Mucosa of stomach (tissue), 1 donor: ENCODE results near the gene HOXC10.

Source experiments
- H3K27me3 ChIP-seq: one replicate; pipeline ENCODE4 v1.7.0; 2013; ENCODE audit warnings: mild to moderate bottlenecking, low read length; ENCODE audit not compliant: control insufficient read depth, insufficient read depth
- H3K36me3 ChIP-seq: one replicate; pipeline ENCODE4 v1.7.0; 2013; ENCODE audit warnings: low read length; ENCODE audit not compliant: control insufficient read depth, insufficient read depth
- H3K4me1 ChIP-seq: one replicate; pipeline ENCODE4 v1.7.0; 2013; ENCODE audit warnings: mild to moderate bottlenecking, low read length; ENCODE audit not compliant: control insufficient read depth, insufficient read depth
- H3K4me3 ChIP-seq: one replicate; pipeline ENCODE4 v1.7.0; 2013; ENCODE audit warnings: low read length
- H3K9ac ChIP-seq: one replicate; pipeline ENCODE4 v1.7.0; 2013; ENCODE audit warnings: mild to moderate bottlenecking, low read length, moderate library complexity
- H3K9me3 ChIP-seq: one replicate; pipeline ENCODE4 v1.7.0; 2013; ENCODE audit warnings: mild to moderate bottlenecking, low read length, moderate library complexity; ENCODE audit not compliant: control insufficient read depth
- donor health status: Pancreatic carcinoma.

Gene HOXC10

DNA sequence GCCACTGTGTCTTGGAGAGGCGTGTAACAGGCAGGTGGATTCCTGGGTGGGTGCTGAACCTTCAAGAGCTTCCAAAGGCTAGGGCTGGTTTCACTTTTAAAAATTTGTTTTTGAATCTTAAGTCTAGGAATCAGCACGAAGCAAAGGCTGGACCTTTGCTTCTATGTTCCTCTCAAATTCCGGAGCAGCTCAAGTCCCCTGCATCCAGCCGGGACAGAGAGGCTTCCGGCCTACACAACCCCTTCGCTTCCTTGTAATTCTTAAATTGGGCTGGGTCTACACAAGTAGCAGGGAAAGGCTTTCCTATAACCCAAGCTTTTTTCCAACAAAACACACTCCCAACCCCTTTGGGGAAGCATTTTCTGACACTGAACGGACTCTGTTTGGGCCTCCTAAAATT is 21.9 kb upstream of the HOXC10 start:
- H3K27me3 ChIP-seq = peaks cover 99% of the 10 kb centered on the region
- H3K4me3 ChIP-seq = no peak overlapping the region
- H3K36me3 ChIP-seq = no peaks in the 10 kb centered on the region
- H3K9ac ChIP-seq = no peak overlapping the region
- no peaks in the 10 kb centered on the region for H3K4me1 ChIP-seq
- H3K9me3 ChIP-seq = no peaks in the 10 kb centered on the region

GRCh38 chr12:53963434-53964314 is 21.3 kb upstream of the HOXC10 start:
- Histone ChIP-seq H3K4me3 (no peak overlapping the region), H3K9me3 (no peaks in the 10 kb centered on the region), H3K36me3 (no peaks in the 10 kb centered on the region), H3K27me3 (peaks cover 99% of the 10 kb centered on the region), H3K9ac (no peak overlapping the region), H3K4me1 (no peaks in the 10 kb centered on the region)

GRCh38 chr12:53964315-53964713 is 20.6 kb upstream of the HOXC10 start:
- Histone ChIP-seq H3K36me3 (no peaks in the 10 kb centered on the region), H3K9ac (no peak overlapping the region), H3K27me3 (peaks cover 100% of the 10 kb centered on the region), H3K9me3 (no peaks in the 10 kb centered on the region), H3K4me3 (no peak overlapping the region), H3K4me1 (no peaks in the 10 kb centered on the region)

- no peaks in the 10 kb centered on the region for H3K4me1 ChIP-seq
- H3K9ac ChIP-seq = no peak overlapping the region
- H3K9me3 ChIP-seq = no peaks in the 10 kb centered on the region
- no peak overlapping the region for H3K4me3 ChIP-seq
- no peaks in the 10 kb centered on the region for H3K36me3 ChIP-seq
- peaks cover 100% of the 10 kb centered on the region for H3K27me3 ChIP-seq
These were observed 19.5 kb upstream of the HOXC10 start for GRCh38 chr12:53965281-53966084.

GRCh38 chr12:53966085-53966384 is 18.9 kb upstream of the HOXC10 start:
- no peaks in the 10 kb centered on the region for H3K4me1 ChIP-seq
- H3K4me3 ChIP-seq = no peak overlapping the region
- H3K27me3 ChIP-seq = peaks cover 100% of the 10 kb centered on the region
- H3K9ac ChIP-seq = no peak overlapping the region
- no peaks in the 10 kb centered on the region for H3K36me3 ChIP-seq
- no peaks in the 10 kb centered on the region for H3K9me3 ChIP-seq

- Histone ChIP-seq H3K4me3 (no peak overlapping the region), H3K36me3 (no peaks in the 10 kb centered on the region), H3K4me1 (no peaks in the 10 kb centered on the region), H3K9ac (no peak overlapping the region), H3K9me3 (no peaks in the 10 kb centered on the region), H3K27me3 (peaks cover 100% of the 10 kb centered on the region)
These were observed 18.4 kb upstream of the HOXC10 start for GRCh38 chr12:53966385-53967133.

DNA sequence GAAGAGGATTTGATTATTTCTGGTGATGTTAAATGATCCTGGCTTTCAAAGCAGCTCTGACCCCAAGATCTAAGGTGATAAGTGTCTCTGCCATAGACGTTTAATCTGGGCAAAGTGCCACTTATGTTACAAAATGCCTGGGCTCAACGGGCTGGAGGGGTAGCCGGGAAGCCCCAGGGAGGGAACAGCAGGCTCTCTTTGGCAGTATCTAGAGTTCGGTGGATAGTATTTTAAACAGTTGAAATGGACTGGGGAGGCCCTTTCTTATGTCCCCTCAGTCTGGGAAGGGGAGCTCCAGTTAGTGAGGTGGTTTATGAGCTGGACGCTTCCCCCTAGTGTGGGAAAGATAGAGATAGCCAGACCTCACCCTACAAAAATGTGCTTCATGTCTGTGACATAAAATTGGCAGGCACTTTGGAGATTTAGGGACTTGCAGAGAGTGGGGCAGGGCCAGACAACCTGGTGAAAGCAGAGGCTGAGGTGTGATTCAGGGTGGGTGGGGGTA is 17.5 kb upstream of the HOXC10 start:
- peaks cover 100% of the 10 kb centered on the region for H3K27me3 ChIP-seq
- no peaks in the 10 kb centered on the region for H3K9me3 ChIP-seq
- H3K36me3 ChIP-seq = no peaks in the 10 kb centered on the region
- H3K4me3 ChIP-seq = no peak overlapping the region
- no peaks in the 10 kb centered on the region for H3K4me1 ChIP-seq
- no peak overlapping the region for H3K9ac ChIP-seq

- H3K4me3 ChIP-seq = no peak overlapping the region
- H3K4me1 ChIP-seq = no peaks in the 10 kb centered on the region
These were observed 16.5 kb upstream of the HOXC10 start for GRCh38 chr12:53968214-53969127.

GRCh38 chr12:53969588-53970259 is 15.2 kb upstream of the HOXC10 start:
- Histone ChIP-seq H3K9ac (no peak overlapping the region), H3K27me3 (peaks cover 100% of the 10 kb centered on the region), H3K36me3 (no peaks in the 10 kb centered on the region), H3K4me1 (peaks cover 7% of the 10 kb centered on the region), H3K4me3 (no peak overlapping the region), H3K9me3 (no peaks in the 10 kb centered on the region)

More at GRCh38 chr12:53968214-53969127, 16.5 kb upstream of the HOXC10 start:
- Histone ChIP-seq H3K36me3 (no peaks in the 10 kb centered on the region), H3K9ac (no peak overlapping the region), H3K9me3 (no peaks in the 10 kb centered on the region), H3K27me3 (peaks cover 100% of the 10 kb centered on the region)

DNA sequence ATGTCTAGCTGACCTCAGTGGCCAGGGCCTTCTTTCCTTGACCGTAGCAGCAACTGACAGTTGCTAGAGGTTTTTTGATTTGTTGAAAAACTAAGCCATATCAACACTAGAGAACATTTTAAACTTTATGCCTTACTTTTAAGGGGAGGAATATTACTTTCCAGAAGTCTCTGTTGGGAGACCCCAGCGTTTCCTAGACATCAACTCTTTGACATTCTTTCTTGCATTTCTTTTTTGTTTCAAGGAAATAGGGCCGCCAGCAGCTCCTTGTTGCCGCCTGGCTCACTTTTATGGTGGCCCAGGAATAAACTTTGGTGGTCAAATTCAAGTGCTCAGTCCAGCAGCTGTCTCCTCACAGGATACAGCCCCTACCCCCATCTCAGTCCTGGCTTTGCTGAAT is 14.5 kb upstream of the HOXC10 start:
- peaks cover 12% of the 10 kb centered on the region for H3K4me1 ChIP-seq

DNA sequence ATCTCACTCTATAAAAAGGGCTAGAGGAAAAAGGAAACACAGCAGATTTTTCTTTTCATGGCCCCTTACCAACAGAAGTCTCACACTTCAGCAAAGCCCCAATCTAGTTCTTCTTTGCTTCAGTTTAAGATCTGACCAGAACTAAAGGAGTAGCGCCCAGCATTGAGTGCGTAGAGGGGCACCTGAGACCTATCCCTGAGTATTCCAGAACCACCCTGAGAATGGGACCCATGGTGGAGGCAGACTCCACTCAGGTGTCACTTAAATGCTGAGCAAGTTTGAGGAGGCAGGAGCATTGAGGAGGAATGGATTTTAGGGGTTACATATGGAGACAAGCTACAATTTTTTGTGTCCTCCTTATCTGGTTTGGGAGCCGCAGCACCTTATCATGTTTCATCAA is 13.8 kb upstream of the HOXC10 start:
- H3K4me1 ChIP-seq = peaks cover 15% of the 10 kb centered on the region
- H3K9me3 ChIP-seq = no peaks in the 10 kb centered on the region
- H3K9ac ChIP-seq = no peak overlapping the region
- H3K27me3 ChIP-seq = peaks cover 100% of the 10 kb centered on the region
- H3K4me3 ChIP-seq = no peak overlapping the region
- H3K36me3 ChIP-seq = no peaks in the 10 kb centered on the region

More for the DNA sequence above, 14.5 kb upstream of the HOXC10 start:
- no peaks in the 10 kb centered on the region for H3K9me3 ChIP-seq
- H3K4me3 ChIP-seq = no peak overlapping the region
- H3K27me3 ChIP-seq = peaks cover 100% of the 10 kb centered on the region
- H3K9ac ChIP-seq = no peak overlapping the region
- no peaks in the 10 kb centered on the region for H3K36me3 ChIP-seq
